Trophoblast cell (in vitro differentiated cells and primary cell): ENCODE measurements around the gene POU2F2.

ENCODE experiments used
- DNase-seq, 2 donors: peaks; one replicate each; pipeline ENCODE4 v3.0.0-alpha.2; 2016
- H2AFZ ChIP-seq: 2 replicates; pipeline ENCODE4 v1.6.1; 2013; ENCODE audit warnings: low read length, moderate library complexity, mild to moderate bottlenecking; ENCODE audit not compliant: insufficient read depth, poor library complexity
- H2AK5ac ChIP-seq: 2 replicates; pipeline ENCODE4 v1.6.1; 2013; ENCODE audit warnings: mild to moderate bottlenecking, low read length
- H2BK120ac ChIP-seq: 2 replicates; pipeline ENCODE4 v1.6.1; 2013; ENCODE audit warnings: low read length, mild to moderate bottlenecking, moderate library complexity; ENCODE audit not compliant: insufficient read depth, poor library complexity
- H2BK12ac ChIP-seq: 2 replicates; pipeline ENCODE4 v1.6.1; 2013; ENCODE audit warnings: mild to moderate bottlenecking, low read length, moderate library complexity
- H2BK5ac ChIP-seq: 2 replicates; pipeline ENCODE4 v1.6.1; 2013; ENCODE audit warnings: low read length, low read depth, moderate library complexity, mild to moderate bottlenecking; ENCODE audit not compliant: poor library complexity
- H3K14ac ChIP-seq: 2 replicates; pipeline ENCODE4 v1.6.1; 2013; ENCODE audit warnings: mild to moderate bottlenecking, low read length
- H3K18ac ChIP-seq: 2 replicates; pipeline ENCODE4 v1.6.1; 2013; ENCODE audit warnings: mild to moderate bottlenecking, low read length
- H3K23ac ChIP-seq: 2 replicates; pipeline ENCODE4 v1.6.1; 2013; ENCODE audit warnings: low read length
- H3K27ac ChIP-seq: 2 replicates; pipeline ENCODE4 v1.5.1; 2013; ENCODE audit warnings: low read depth, mild to moderate bottlenecking, inconsistent platforms, low read length, moderate library complexity
- H3K27me3 ChIP-seq: 2 replicates; pipeline ENCODE4 v1.6.1; 2013; ENCODE audit warnings: inconsistent platforms, mild to moderate bottlenecking, low read length, moderate library complexity; ENCODE audit not compliant: insufficient read depth
- H3K36me3 ChIP-seq, 2 experiments: 1 replicate in 1 of 2; 2 replicates in 1 of 2; pipeline ENCODE4 v1.6.1; 2013; ENCODE audit warnings: low read length in 2 of 2, mild to moderate bottlenecking in 2 of 2, moderate library complexity in 1 of 2; ENCODE audit not compliant: insufficient read depth in 2 of 2, control insufficient read depth in 1 of 2
- H3K4ac ChIP-seq: 2 replicates; pipeline ENCODE4 v1.6.1; 2013; ENCODE audit warnings: low read depth, mild to moderate bottlenecking, low read length, moderate library complexity
- H3K4me1 ChIP-seq, 2 experiments: 1 replicate in 1 of 2; 2 replicates in 1 of 2; pipeline ENCODE4 v1.6.1; 2013; ENCODE audit warnings: low read length in 2 of 2, mild to moderate bottlenecking in 2 of 2, moderate library complexity in 1 of 2; ENCODE audit not compliant: insufficient read depth in 2 of 2, control insufficient read depth in 1 of 2
- H3K4me2 ChIP-seq: 2 replicates; pipeline ENCODE4 v1.6.1; 2013; ENCODE audit warnings: inconsistent platforms, mild to moderate bottlenecking, low read length, moderate library complexity
- H3K4me3 ChIP-seq: 2 replicates; pipeline ENCODE4 v1.5.1; 2013; ENCODE audit warnings: mild to moderate bottlenecking, low read depth, low read length, inconsistent platforms
- H3K79me1 ChIP-seq: one replicate; pipeline ENCODE4 v1.6.1; 2013; ENCODE audit warnings: low read length
- H3K79me2 ChIP-seq: 2 replicates; pipeline ENCODE4 v1.6.1; 2013; ENCODE audit warnings: low read length, mild to moderate bottlenecking; ENCODE audit not compliant: control insufficient read depth, insufficient read depth, poor library complexity
- H3K9ac ChIP-seq: 2 replicates; pipeline ENCODE4 v1.6.1; 2013; ENCODE audit warnings: mild to moderate bottlenecking, low read length
- H3K9me3 ChIP-seq: 2 replicates; pipeline ENCODE4 v1.6.1; 2013; ENCODE audit warnings: low read depth, mild to moderate bottlenecking, control low read depth, inconsistent platforms, low read length; ENCODE audit not compliant: insufficient read depth
- H4K12ac ChIP-seq: 2 replicates; pipeline ENCODE4 v1.6.1; 2013; ENCODE audit warnings: low read depth, mild to moderate bottlenecking, low read length, moderate library complexity
- H4K8ac ChIP-seq: 2 replicates; pipeline ENCODE4 v1.6.1; 2013; ENCODE audit warnings: low read depth, mild to moderate bottlenecking, low read length, moderate library complexity
- H4K91ac ChIP-seq: one replicate; pipeline ENCODE4 v1.6.1; 2013; ENCODE audit warnings: low read depth, mild to moderate bottlenecking, low read length, moderate library complexity
- WGBS: extraction: QIAGEN DNeasy Blood & Tissue Kit; methylation state at CpG from one replicate; pipeline ENCODE4 v1.1.7; 2013; ENCODE audit warnings: missing lambda C conversion rate; ENCODE audit not compliant: insufficient read length, insufficient coverage; ENCODE audit errors: extremely low coverage; 5-methylcytosine and 5-hydroxymethylcytosine counted together

POU2F2 gene

GRCh38 chr19:42091300-42091699 is 40.9 kb downstream of the POU2F2 start:
- Histone ChIP-seq H2AK5ac (no peak overlapping the region), H2BK5ac (no peak overlapping the region), H3K4me3 (no peak overlapping the region), H3K9me3 (peaks cover 3% of the 10 kb centered on the region), H3K27me3 (no peaks in the 10 kb centered on the region), H2BK120ac (no peak overlapping the region), H3K79me2 (no peaks in the 10 kb centered on the region), H2AFZ (no peak overlapping the region), H4K12ac (no peak overlapping the region), H3K4me2 (no peak overlapping the region), H3K23ac (no peak overlapping the region), H3K79me1 (no peaks in the 10 kb centered on the region), H4K91ac (no peak overlapping the region), H4K8ac (no peak overlapping the region), H3K18ac (no peak overlapping the region), H3K9ac (no peak overlapping the region), H3K4me1 (peaks cover 7 to 8% of the 10 kb centered on the region in 2 experiments), H3K36me3 (no peaks in the 10 kb centered on the region), H2BK12ac (no peak overlapping the region), H3K4ac (no peak overlapping the region), H3K27ac (no peak overlapping the region), H3K14ac (no peak overlapping the region)
- DNase-seq, result no peak
- no CpG with 5 or more reads among the region's 13 CpGs for WGBS

DNA sequence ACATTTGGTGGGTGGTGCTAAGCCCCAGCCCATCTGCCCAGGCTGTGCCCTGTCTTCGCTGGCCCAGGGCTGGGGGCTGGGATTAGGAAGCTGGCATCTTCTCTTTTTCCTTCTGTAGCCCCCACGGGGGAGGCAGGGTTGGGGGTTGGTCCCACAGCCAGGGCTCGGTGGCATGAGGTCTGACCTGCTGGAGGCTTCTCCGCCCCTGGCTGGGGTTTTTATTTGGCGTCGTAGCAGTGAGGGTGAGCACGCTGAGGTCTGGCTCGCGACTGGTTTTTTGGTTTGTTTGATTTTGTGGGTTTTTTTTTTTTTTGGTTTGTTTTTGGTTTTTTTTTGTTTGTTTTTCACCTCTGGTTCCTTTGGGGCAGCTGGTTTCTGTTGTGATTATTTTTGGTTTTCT is 41.6 kb downstream of the POU2F2 start:
- no CpG with 5 or more reads among the region's 9 CpGs for WGBS

DNA sequence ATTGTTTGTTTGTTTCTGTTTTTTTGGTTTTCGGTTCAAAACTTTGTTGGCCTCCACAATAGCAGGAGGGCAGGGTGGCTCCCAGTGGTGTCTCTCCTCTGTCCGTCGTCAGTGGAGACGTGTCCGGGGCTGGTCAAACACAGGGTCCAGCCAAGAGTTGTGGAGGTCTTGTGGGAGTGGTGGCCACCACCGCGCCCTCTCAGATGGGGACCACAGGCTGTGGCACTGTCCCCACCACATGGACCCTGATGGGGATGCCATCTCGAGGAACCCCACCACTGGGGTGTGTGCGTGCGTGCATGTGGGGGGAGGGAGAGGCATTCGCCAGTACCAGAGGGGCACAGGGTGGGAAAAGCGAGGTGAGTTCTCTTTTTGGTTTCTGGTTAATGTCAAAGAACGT is 42.5 kb downstream of the POU2F2 start:
- Histone ChIP-seq H3K79me2 (no peaks in the 10 kb centered on the region), H3K4me1 (peaks cover 7 to 8% of the 10 kb centered on the region in 2 experiments), H2BK12ac (no peak overlapping the region), H2AK5ac (no peak overlapping the region), H2AFZ (no peak overlapping the region), H3K4me2 (no peak overlapping the region), H3K27ac (no peak overlapping the region), H3K79me1 (no peaks in the 10 kb centered on the region), H3K9ac (no peak overlapping the region), H3K4ac (no peak overlapping the region), H3K14ac (no peak overlapping the region), H3K18ac (no peak overlapping the region), H2BK5ac (no peak overlapping the region), H4K91ac (no peak overlapping the region), H2BK120ac (no peak overlapping the region), H3K23ac (no peak overlapping the region), H3K27me3 (no peaks in the 10 kb centered on the region), H4K8ac (no peak overlapping the region), H3K36me3 (no peaks in the 10 kb centered on the region), H4K12ac (no peak overlapping the region), H3K9me3 (peaks cover 3% of the 10 kb centered on the region), H3K4me3 (no peak overlapping the region)
- no peak for DNase-seq
- WGBS, result no CpG with 5 or more reads among the region's 13 CpGs

More for the DNA sequence above, 41.6 kb downstream of the POU2F2 start:
- H3K23ac ChIP-seq, result no peak overlapping the region
- H3K27me3 ChIP-seq, result no peaks in the 10 kb centered on the region
- no peak overlapping the region for H3K18ac ChIP-seq
- H2BK12ac ChIP-seq, result no peak overlapping the region
- no peak overlapping the region for H2BK5ac ChIP-seq
- H2AK5ac ChIP-seq, result no peak overlapping the region
- H3K4me3 ChIP-seq, result no peak overlapping the region
- no peak overlapping the region for H4K12ac ChIP-seq
- no peak overlapping the region for H3K27ac ChIP-seq
- H3K4me1 ChIP-seq, result peaks cover 7 to 8% of the 10 kb centered on the region in 2 experiments
- H3K4ac ChIP-seq, result no peak overlapping the region
- H4K91ac ChIP-seq, result no peak overlapping the region
- no peak overlapping the region for H3K14ac ChIP-seq
- no peak overlapping the region for H4K8ac ChIP-seq
- no peak overlapping the region for H3K9ac ChIP-seq
- no peaks in the 10 kb centered on the region for H3K36me3 ChIP-seq
- H3K4me2 ChIP-seq, result no peak overlapping the region
- no peak overlapping the region for H2BK120ac ChIP-seq
- no peak for DNase-seq
- no peaks in the 10 kb centered on the region for H3K79me1 ChIP-seq
- peaks cover 3% of the 10 kb centered on the region for H3K9me3 ChIP-seq
- no peaks in the 10 kb centered on the region for H3K79me2 ChIP-seq
- no peak overlapping the region for H2AFZ ChIP-seq

GRCh38 chr19:42089191-42089750 is 43.0 kb downstream of the POU2F2 start:
- no peak overlapping the region for H2BK120ac ChIP-seq
- no peak overlapping the region for H2BK5ac ChIP-seq
- no peaks in the 10 kb centered on the region for H3K36me3 ChIP-seq
- peaks cover 7 to 8% of the 10 kb centered on the region in 2 experiments for H3K4me1 ChIP-seq
- H3K9me3 ChIP-seq, result peaks cover 3% of the 10 kb centered on the region
- H2AK5ac ChIP-seq, result no peak overlapping the region
- no peaks in the 10 kb centered on the region for H3K79me1 ChIP-seq
- no peak overlapping the region for H4K12ac ChIP-seq
- no peak overlapping the region for H3K4me3 ChIP-seq
- H2BK12ac ChIP-seq, result no peak overlapping the region
- H3K4me2 ChIP-seq, result no peak overlapping the region
- H3K4ac ChIP-seq, result no peak overlapping the region
- WGBS, result no CpG with 5 or more reads among the region's 13 CpGs
- no peak overlapping the region for H3K9ac ChIP-seq
- H3K27ac ChIP-seq, result no peak overlapping the region
- DNase-seq, result no peak
- no peak overlapping the region for H4K91ac ChIP-seq
- no peaks in the 10 kb centered on the region for H3K27me3 ChIP-seq
- H4K8ac ChIP-seq, result no peak overlapping the region
- H3K23ac ChIP-seq, result no peak overlapping the region
- no peak overlapping the region for H3K14ac ChIP-seq
- no peaks in the 10 kb centered on the region for H3K79me2 ChIP-seq
- no peak overlapping the region for H3K18ac ChIP-seq
- no peak overlapping the region for H2AFZ ChIP-seq
